A673 (cell line): Measurements from ENCODE around the gene RGS1. TPM values are rescaled to one million over a fixed set of nuclear protein-coding genes. Genes with fewer than 3 reads are reported as not detected.

Experiments used
- BruUV-seq: library from RNA; stranded (reverse); fragments of 400-500 nt; replicated peaks from 2 replicates; lab custom pipeline; 2021; lab: Mats Ljungman, UMichigan
- CTCF ChIA-PET: fragments of 300-600 bp; sonication (Branson Sonifier 250); formaldehyde crosslinking; loops from one replicate; lab custom pipeline; 2022; ENCODE audit warnings: antibody characterized with exemption; lab: Charles Lee
- POLR2A ChIA-PET: fragments of 300-600 bp; sonication (Branson Sonifier 250); formaldehyde crosslinking; loops from one replicate; lab custom pipeline; 2022; ENCODE audit warnings: antibody characterized with exemption; ENCODE audit not compliant: low non-redundant PET; lab: Charles Lee
- DNase-seq: peaks from one replicate; pipeline ENCODE4 v3.0.0-alpha.2; 2015; ENCODE audit warnings: low spot score
- H3K27ac ChIP-seq: fragments of 200-600 bp; sonication (generic); 2 replicates; pipeline ENCODE4 v1.5.1; 2016; ENCODE audit warnings: mixed run types, low read depth, mild to moderate bottlenecking, mixed read lengths, antibody characterized with exemption, low read length; ENCODE audit not compliant: poor library complexity, severe bottlenecking
- H3K27me3 ChIP-seq: fragments of 200-600 bp; sonication (generic); replicated peaks from 2 replicates; pipeline ENCODE4 v1.6.1; 2017; ENCODE audit warnings: mixed run types, low read depth, mild to moderate bottlenecking, mixed read lengths, antibody characterized with exemption, low read length; ENCODE audit not compliant: insufficient read depth, poor library complexity
- H3K36me3 ChIP-seq: fragments of 200-600 bp; sonication (generic); 2 replicates; pipeline ENCODE4 v1.6.1; 2016; ENCODE audit warnings: mixed run types, mild to moderate bottlenecking, mixed read lengths, antibody characterized with exemption, low read length; ENCODE audit not compliant: insufficient read depth, poor library complexity, severe bottlenecking
- H3K4me1 ChIP-seq: fragments of 200-600 bp; sonication (generic); 2 replicates; pipeline ENCODE4 v1.6.1; 2017; ENCODE audit warnings: mixed run types, mild to moderate bottlenecking, mixed read lengths, antibody characterized with exemption, low read length; ENCODE audit not compliant: insufficient read depth, poor library complexity, severe bottlenecking
- H3K4me3 ChIP-seq: fragments of 200-600 bp; sonication (generic); 2 replicates; pipeline ENCODE4 v1.5.1; 2016; ENCODE audit warnings: low read depth, mixed run types, mild to moderate bottlenecking, mixed read lengths, low read length; ENCODE audit not compliant: poor library complexity, severe bottlenecking
- H3K9me3 ChIP-seq: fragments of 200-600 bp; sonication (generic); 2 replicates; pipeline ENCODE4 v1.6.1; 2016; ENCODE audit warnings: mixed run types, low read depth, mild to moderate bottlenecking, mixed read lengths, antibody characterized with exemption, low read length; ENCODE audit not compliant: poor library complexity, severe bottlenecking
- CTCF ChIP-seq: fragments of 300-800, 200-600 bp; sonication (generic); conservative IDR thresholded peaks from 2 replicates; pipeline ENCODE4 v1.5.1; 2017; ENCODE audit warnings: low read depth, mild to moderate bottlenecking, antibody characterized with exemption, low read length, moderate library complexity, mixed read lengths
- EZH2 ChIP-seq: fragments of 200-600 bp; sonication (generic); IDR thresholded peaks from 2 replicates; pipeline ENCODE4 v1.6.1; 2017; ENCODE audit warnings: borderline replicate concordance, low read depth, mild to moderate bottlenecking, mixed read lengths, antibody characterized with exemption, low read length; ENCODE audit not compliant: poor library complexity, severe bottlenecking
- intact Hi-C: fragments of 100-400 bp; cut with micrococcal nuclease; formaldehyde crosslinking; loops from one replicate; pipeline ENCODE4 v1.10.0; 2022; ENCODE audit not compliant: unreplicated experiment
- total RNA-seq: library from RNA; stranded (reverse); gene quantifications from 2 replicates; pipeline ENCODE4 v1.2.3, GENCODE V29; 2021

Gene RGS1
- total RNA-seq, 1 experiment from 2014 or later = not detected

GRCh38 chr1:192581131-192581927, 5.8 kb downstream of the RGS1 start:
- no peaks in the 10 kb centered on the region for H3K36me3 ChIP-seq
- H3K27ac ChIP-seq = peak overlapping the region; percentile 13
- peaks cover 55% of the 10 kb centered on the region for H3K4me1 ChIP-seq
- no peak for TF ChIP-seq EZH2
- no peak for TF ChIP-seq CTCF
- intact Hi-C loops = loop anchor here (2.0 kb wide), 1 partner anchor 69 kb away; no protein-coding TSS in a partner anchor
- BruUV-seq = no TSS peak
- no peak overlapping the region for H3K4me3 ChIP-seq
- no peaks in the 10 kb centered on the region for H3K9me3 ChIP-seq
- ChIA-PET POLR2A (no interaction called here), CTCF (interaction anchor here (0.7 kb wide), 2 partner anchors 19 to 573 kb away, joined by 3 to 4 read pairs; no protein-coding TSS in a partner anchor)
- no peak for DNase-seq
- H3K27me3 ChIP-seq = no peaks in the 10 kb centered on the region

- H3K36me3 ChIP-seq = no peaks in the 10 kb centered on the region
- no peaks in the 10 kb centered on the region for H3K9me3 ChIP-seq
- H3K27me3 ChIP-seq = no peaks in the 10 kb centered on the region
- peak; percentile 43 for DNase-seq
- BruUV-seq = no TSS peak
- intact Hi-C loops = no loop called here
- H3K4me3 ChIP-seq = no peak overlapping the region
- no peak overlapping the region for H3K27ac ChIP-seq
- ChIA-PET POLR2A (no interaction called here), CTCF (no interaction called here)
- H3K4me1 ChIP-seq = peaks cover 41% of the 10 kb centered on the region
- TF ChIP-seq CTCF (no peak), EZH2 (no peak)
Observed at GRCh38 chr1:192584866-192585265, 9.3 kb downstream of the RGS1 start.

GRCh38 chr1:192587386-192588266, 12.1 kb downstream of the RGS1 start:
- no peaks in the 10 kb centered on the region for H3K36me3 ChIP-seq
- no peak for DNase-seq
- H3K27me3 ChIP-seq = no peaks in the 10 kb centered on the region
- intact Hi-C loops = no loop called here
- no peak overlapping the region for H3K27ac ChIP-seq
- H3K9me3 ChIP-seq = no peaks in the 10 kb centered on the region
- POLR2A ChIA-PET = no interaction called here
- CTCF ChIA-PET = no interaction called here
- TF ChIP-seq CTCF = no peak
- TF ChIP-seq EZH2 = no peak
- H3K4me1 ChIP-seq = peaks cover 21% of the 10 kb centered on the region
- BruUV-seq = no TSS peak
- no peak overlapping the region for H3K4me3 ChIP-seq
